ENCODE data around the gene MAEA. TPM values are rescaled to one million over a fixed set of nuclear protein-coding genes. Genes with fewer than 3 reads are reported as not detected.

MAEA gene
- total and polyA plus RNA-seq, 9 of the 15 experiments (the other 6 are each of a cell fraction or from before 2014, with no cell fraction given) = 2.1 to 86.5 (median 45.0) TPM

DNA sequence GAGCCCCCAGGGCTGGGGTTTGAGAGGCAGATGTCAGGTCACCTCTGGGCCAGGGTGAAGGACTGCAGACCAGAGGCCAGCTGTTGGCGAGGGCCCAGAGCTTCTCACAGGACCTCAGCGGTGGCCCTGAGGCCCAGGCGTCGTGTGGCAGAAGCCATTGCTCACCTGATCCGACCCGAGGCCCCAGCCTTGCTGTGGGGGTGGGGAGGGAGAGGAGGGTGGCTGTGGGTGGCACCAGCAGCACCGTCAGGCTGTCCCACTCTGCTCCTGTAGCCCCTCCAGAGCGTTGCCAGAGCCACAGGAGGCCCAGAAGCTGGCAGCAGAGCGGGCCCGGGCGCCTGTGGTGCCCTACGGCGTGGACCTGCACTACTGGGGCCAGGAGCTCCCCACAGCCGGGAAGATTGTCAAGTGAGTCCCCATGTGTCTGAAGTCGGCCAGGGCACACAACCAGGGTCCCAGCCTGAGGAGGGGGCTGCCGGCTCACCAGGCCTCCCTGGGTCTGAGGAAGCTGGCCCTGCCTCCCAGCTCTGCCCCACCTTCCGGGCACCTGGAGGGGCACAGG is 86.2 kb downstream of the MAEA start (continued):
- TF ChIP-seq, protein P1, sequence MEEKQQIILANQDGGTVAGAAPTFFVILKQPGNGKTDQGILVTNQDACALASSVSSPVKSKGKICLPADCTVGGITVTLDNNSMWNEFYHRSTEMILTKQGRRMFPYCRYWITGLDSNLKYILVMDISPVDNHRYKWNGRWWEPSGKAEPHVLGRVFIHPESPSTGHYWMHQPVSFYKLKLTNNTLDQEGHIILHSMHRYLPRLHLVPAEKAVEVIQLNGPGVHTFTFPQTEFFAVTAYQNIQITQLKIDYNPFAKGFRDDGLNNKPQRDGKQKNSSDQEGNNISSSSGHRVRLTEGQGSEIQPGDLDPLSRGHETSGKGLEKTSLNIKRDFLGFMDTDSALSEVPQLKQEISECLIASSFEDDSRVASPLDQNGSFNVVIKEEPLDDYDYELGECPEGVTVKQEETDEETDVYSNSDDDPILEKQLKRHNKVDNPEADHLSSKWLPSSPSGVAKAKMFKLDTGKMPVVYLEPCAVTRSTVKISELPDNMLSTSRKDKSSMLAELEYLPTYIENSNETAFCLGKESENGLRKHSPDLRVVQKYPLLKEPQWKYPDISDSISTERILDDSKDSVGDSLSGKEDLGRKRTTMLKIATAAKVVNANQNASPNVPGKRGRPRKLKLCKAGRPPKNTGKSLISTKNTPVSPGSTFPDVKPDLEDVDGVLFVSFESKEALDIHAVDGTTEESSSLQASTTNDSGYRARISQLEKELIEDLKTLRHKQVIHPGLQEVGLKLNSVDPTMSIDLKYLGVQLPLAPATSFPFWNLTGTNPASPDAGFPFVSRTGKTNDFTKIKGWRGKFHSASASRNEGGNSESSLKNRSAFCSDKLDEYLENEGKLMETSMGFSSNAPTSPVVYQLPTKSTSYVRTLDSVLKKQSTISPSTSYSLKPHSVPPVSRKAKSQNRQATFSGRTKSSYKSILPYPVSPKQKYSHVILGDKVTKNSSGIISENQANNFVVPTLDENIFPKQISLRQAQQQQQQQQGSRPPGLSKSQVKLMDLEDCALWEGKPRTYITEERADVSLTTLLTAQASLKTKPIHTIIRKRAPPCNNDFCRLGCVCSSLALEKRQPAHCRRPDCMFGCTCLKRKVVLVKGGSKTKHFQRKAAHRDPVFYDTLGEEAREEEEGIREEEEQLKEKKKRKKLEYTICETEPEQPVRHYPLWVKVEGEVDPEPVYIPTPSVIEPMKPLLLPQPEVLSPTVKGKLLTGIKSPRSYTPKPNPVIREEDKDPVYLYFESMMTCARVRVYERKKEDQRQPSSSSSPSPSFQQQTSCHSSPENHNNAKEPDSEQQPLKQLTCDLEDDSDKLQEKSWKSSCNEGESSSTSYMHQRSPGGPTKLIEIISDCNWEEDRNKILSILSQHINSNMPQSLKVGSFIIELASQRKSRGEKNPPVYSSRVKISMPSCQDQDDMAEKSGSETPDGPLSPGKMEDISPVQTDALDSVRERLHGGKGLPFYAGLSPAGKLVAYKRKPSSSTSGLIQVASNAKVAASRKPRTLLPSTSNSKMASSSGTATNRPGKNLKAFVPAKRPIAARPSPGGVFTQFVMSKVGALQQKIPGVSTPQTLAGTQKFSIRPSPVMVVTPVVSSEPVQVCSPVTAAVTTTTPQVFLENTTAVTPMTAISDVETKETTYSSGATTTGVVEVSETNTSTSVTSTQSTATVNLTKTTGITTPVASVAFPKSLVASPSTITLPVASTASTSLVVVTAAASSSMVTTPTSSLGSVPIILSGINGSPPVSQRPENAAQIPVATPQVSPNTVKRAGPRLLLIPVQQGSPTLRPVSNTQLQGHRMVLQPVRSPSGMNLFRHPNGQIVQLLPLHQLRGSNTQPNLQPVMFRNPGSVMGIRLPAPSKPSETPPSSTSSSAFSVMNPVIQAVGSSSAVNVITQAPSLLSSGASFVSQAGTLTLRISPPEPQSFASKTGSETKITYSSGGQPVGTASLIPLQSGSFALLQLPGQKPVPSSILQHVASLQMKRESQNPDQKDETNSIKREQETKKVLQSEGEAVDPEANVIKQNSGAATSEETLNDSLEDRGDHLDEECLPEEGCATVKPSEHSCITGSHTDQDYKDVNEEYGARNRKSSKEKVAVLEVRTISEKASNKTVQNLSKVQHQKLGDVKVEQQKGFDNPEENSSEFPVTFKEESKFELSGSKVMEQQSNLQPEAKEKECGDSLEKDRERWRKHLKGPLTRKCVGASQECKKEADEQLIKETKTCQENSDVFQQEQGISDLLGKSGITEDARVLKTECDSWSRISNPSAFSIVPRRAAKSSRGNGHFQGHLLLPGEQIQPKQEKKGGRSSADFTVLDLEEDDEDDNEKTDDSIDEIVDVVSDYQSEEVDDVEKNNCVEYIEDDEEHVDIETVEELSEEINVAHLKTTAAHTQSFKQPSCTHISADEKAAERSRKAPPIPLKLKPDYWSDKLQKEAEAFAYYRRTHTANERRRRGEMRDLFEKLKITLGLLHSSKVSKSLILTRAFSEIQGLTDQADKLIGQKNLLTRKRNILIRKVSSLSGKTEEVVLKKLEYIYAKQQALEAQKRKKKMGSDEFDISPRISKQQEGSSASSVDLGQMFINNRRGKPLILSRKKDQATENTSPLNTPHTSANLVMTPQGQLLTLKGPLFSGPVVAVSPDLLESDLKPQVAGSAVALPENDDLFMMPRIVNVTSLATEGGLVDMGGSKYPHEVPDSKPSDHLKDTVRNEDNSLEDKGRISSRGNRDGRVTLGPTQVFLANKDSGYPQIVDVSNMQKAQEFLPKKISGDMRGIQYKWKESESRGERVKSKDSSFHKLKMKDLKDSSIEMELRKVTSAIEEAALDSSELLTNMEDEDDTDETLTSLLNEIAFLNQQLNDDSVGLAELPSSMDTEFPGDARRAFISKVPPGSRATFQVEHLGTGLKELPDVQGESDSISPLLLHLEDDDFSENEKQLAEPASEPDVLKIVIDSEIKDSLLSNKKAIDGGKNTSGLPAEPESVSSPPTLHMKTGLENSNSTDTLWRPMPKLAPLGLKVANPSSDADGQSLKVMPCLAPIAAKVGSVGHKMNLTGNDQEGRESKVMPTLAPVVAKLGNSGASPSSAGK (IDR thresholded peaks at IDR 0.05) = no peak
- no peak for TF ChIP-seq BRCA1 (IDR thresholded peaks at IDR 0.05)
- TF ChIP-seq BRCA1 (CRISPR knock-in tag; IDR thresholded peaks at IDR 0.05) = no peak
- TF ChIP-seq ZC3H4 (CRISPR knock-in tag; IDR thresholded peaks at IDR 0.05; ENCODE audit: borderline replicate concordance) = no peak
- TF ChIP-seq BCOR (IDR thresholded peaks at IDR 0.05) = no peak
- TF ChIP-seq ASH1L (IDR thresholded peaks at IDR 0.05; ENCODE audit: borderline replicate concordance, low read depth, partially characterized antibody) = no peak
- no peak for TF ChIP-seq ATF1 (CRISPR knock-in tag; IDR thresholded peaks at IDR 0.05)
- TF ChIP-seq ATF1 (tag; IDR thresholded peaks at IDR 0.05) = no peak
- TF ChIP-seq POLR2B (IDR thresholded peaks at IDR 0.05; ENCODE audit: low read depth, partially characterized antibody) = no peak
- no peak for TF ChIP-seq ZNF12 (CRISPR knock-in tag; IDR thresholded peaks at IDR 0.05)
- TF ChIP-seq ZNF408 (CRISPR knock-in tag; IDR thresholded peaks at IDR 0.05; ENCODE audit: low read depth) = no peak
- no peak for TF ChIP-seq FIP1L1 (IDR thresholded peaks at IDR 0.05; ENCODE audit: low read depth, low read length, poor library complexity, severe bottlenecking)
